ENCODE results near the gene TPM4. TPM values are rescaled to one million over a fixed set of nuclear protein-coding genes. Genes with fewer than 3 reads are reported as not detected.

TPM4 gene
- total and polyA plus RNA-seq, 8 donors, result 167 to 609 (median 351) TPM

- intact Hi-C loops (cut with DNase I; ENCODE audit: low total_unique reads), result loop anchor here (5.0 kb wide), 1 partner anchor 140 kb away; no protein-coding TSS in a partner anchor
- Histone ChIP-seq H3K4me3 (no peak overlapping the region), H3K4me1 (peaks cover 8 to 14% (median 9%) of the 10 kb centered on the region in 4 donors), H3K36me3 (no peaks in the 10 kb centered on the region), H3K9me3 (no peaks in the 10 kb centered on the region), H3K27ac (no peak overlapping the region), H3K27me3 (no peaks in the 10 kb centered on the region)
- 38 to 45% (median 43%) methylated on average over 4 of the region's 4 CpGs for WGBS, 5 donors
- peak in 1 of 2 donors; percentile 2 for DNase-seq
- TF ChIP-seq EP300 (IDR thresholded peaks at IDR 0.05), result no peak
- TF ChIP-seq POLR2AphosphoS5 (IDR thresholded peaks at IDR 0.05), result no peak
- TF ChIP-seq, protein P1, sequence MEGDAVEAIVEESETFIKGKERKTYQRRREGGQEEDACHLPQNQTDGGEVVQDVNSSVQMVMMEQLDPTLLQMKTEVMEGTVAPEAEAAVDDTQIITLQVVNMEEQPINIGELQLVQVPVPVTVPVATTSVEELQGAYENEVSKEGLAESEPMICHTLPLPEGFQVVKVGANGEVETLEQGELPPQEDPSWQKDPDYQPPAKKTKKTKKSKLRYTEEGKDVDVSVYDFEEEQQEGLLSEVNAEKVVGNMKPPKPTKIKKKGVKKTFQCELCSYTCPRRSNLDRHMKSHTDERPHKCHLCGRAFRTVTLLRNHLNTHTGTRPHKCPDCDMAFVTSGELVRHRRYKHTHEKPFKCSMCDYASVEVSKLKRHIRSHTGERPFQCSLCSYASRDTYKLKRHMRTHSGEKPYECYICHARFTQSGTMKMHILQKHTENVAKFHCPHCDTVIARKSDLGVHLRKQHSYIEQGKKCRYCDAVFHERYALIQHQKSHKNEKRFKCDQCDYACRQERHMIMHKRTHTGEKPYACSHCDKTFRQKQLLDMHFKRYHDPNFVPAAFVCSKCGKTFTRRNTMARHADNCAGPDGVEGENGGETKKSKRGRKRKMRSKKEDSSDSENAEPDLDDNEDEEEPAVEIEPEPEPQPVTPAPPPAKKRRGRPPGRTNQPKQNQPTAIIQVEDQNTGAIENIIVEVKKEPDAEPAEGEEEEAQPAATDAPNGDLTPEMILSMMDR (IDR thresholded peaks at IDR 0.05), result no peak
- no peak for TF ChIP-seq POLR2A (IDR thresholded peaks at IDR 0.05)
Observed at GRCh38 chr19:16042533-16043085, 33.7 kb upstream of the TPM4 start.

DNA sequence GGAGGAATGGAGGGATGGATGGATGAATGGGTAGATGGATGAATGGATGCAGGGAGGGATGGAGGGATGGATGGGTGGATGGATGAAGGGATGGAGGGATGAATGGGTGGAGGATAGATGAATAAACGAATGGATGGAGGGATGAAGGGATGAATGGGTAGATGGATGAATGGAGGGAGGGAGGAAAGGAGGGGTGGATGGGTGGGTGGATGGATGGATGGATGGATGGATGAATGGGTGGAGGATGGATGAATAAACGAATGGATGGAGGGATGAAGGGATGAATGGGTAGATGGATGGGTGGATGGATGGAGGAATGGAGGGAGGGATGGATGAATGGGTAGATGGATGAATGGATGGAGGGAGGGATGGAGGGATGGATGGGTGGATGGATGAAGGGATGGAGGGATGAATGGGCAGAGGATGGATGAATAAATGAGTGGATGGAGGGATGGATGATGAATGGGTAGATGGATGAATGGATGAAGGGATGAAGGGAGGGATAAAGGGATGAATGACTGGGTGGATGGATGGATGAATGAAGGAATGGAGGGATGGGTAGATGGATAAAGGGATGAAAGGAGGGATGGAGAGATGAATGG lies 33.0 kb upstream of the TPM4 start:
- Histone ChIP-seq H3K27ac (no peak overlapping the region), H3K36me3 (no peaks in the 10 kb centered on the region), H3K4me3 (no peak overlapping the region), H3K4me1 (peaks cover 8 to 14% (median 9%) of the 10 kb centered on the region in 4 donors), H3K9me3 (no peaks in the 10 kb centered on the region), H3K27me3 (no peaks in the 10 kb centered on the region)
- 40 to 61% (median 50%) methylated on average over 2 of the region's 2 CpGs for WGBS, 5 donors
- intact Hi-C loops (cut with DNase I; ENCODE audit: low total_unique reads), result loop anchor here (5.0 kb wide), 1 partner anchor 139 kb away; no protein-coding TSS in a partner anchor
- no peak for TF ChIP-seq EP300 (IDR thresholded peaks at IDR 0.05)
- no peak for TF ChIP-seq POLR2A (IDR thresholded peaks at IDR 0.05)
- TF ChIP-seq POLR2AphosphoS5 (IDR thresholded peaks at IDR 0.05), result no peak
- TF ChIP-seq, protein P1 (IDR thresholded peaks at IDR 0.05), result no peak
- DNase-seq, result no peak

DNA sequence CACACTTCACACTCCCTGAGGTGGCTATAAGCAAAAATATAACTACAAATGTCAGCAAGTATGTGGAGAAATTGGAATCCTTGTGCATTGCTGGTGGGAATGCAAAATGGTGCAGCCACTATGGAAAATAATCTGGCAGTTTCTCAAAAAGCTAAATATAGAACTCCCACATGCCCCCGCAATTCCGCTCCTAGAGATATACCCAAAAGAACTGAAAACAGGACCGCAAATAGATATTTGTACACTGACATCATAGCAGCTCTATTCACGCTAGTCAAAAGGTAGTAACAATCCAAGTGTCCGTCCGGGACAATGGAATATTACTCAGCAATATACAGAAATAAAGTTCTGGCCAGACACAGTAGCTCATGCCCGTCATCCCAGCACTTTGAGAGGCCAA lies 31.5 kb upstream of the TPM4 start:
- TF ChIP-seq, protein P1 (IDR thresholded peaks at IDR 0.05), result no peak
- no peak for TF ChIP-seq POLR2A (IDR thresholded peaks at IDR 0.05)
- TF ChIP-seq POLR2AphosphoS5 (IDR thresholded peaks at IDR 0.05), result no peak
- TF ChIP-seq EP300 (IDR thresholded peaks at IDR 0.05), result no peak
- H3K4me3 ChIP-seq, result no peak overlapping the region
- no peaks in the 10 kb centered on the region for H3K27me3 ChIP-seq
- DNase-seq, result no peak
- intact Hi-C loops (cut with DNase I; ENCODE audit: low total_unique reads), result loop anchor here (5.0 kb wide), 1 partner anchor 138 kb away; no protein-coding TSS in a partner anchor
- no peaks in the 10 kb centered on the region for H3K36me3 ChIP-seq
- no peaks in the 10 kb centered on the region for H3K9me3 ChIP-seq
- 84 to 93% (median 90%) methylated on average over 7 of the region's 7 CpGs for WGBS, 5 donors
- peaks cover 8 to 14% (median 9%) of the 10 kb centered on the region in 4 donors for H3K4me1 ChIP-seq
- no peak overlapping the region for H3K27ac ChIP-seq

- no peaks in the 10 kb centered on the region for H3K36me3 ChIP-seq
- DNase-seq, result no peak
- H3K27me3 ChIP-seq, result no peaks in the 10 kb centered on the region
- no peak overlapping the region for H3K4me3 ChIP-seq
- WGBS, 5 donors, result 73 to 84% (median 79%) methylated on average over 4 of the region's 4 CpGs
- intact Hi-C loops (cut with DNase I; ENCODE audit: low total_unique reads), result no loop called here
- H3K4me1 ChIP-seq, result peaks cover 8 to 14% (median 9%) of the 10 kb centered on the region in 4 donors
- H3K9me3 ChIP-seq, result no peaks in the 10 kb centered on the region
- H3K27ac ChIP-seq, result no peak overlapping the region
- no peak for TF ChIP-seq EP300 (IDR thresholded peaks at IDR 0.05)
- no peak for TF ChIP-seq POLR2AphosphoS5 (IDR thresholded peaks at IDR 0.05)
- TF ChIP-seq, protein P1 (IDR thresholded peaks at IDR 0.05), result no peak
- no peak for TF ChIP-seq POLR2A (IDR thresholded peaks at IDR 0.05)
Observed at GRCh38 chr19:16045171-16045570, 31.1 kb upstream of the TPM4 start.
